ENCODE data around the gene FAM240A.

The FAM240A gene

GRCh38 chr3:46646700-46647099 is 34.4 kb downstream of the FAM240A start:
- TF ChIP-seq CTCF (conservative IDR thresholded peaks at IDR 0.05), result no peak
- no peak overlapping the region for H3K27ac ChIP-seq

- no peak overlapping the region for H3K27ac ChIP-seq
- no peak for TF ChIP-seq CTCF (conservative IDR thresholded peaks at IDR 0.05)
Measured at GRCh38 chr3:46648096-46648495, 35.8 kb downstream of the FAM240A start.

- H3K27ac ChIP-seq, result no peak overlapping the region
- no peak for TF ChIP-seq CTCF (conservative IDR thresholded peaks at IDR 0.05)
Measured at GRCh38 chr3:46649436-46649835, 37.1 kb downstream of the FAM240A start.

GRCh38 chr3:46651084-46651483 is 38.8 kb downstream of the FAM240A start:
- no peak for TF ChIP-seq CTCF (conservative IDR thresholded peaks at IDR 0.05)
- no peak overlapping the region for H3K27ac ChIP-seq

GRCh38 chr3:46655271-46655670 is 42.9 kb downstream of the FAM240A start:
- TF ChIP-seq CTCF (conservative IDR thresholded peaks at IDR 0.05), result no peak

GRCh38 chr3:46656778-46657556 is 44.6 kb downstream of the FAM240A start:
- no peak overlapping the region for H3K27ac ChIP-seq
- no peak for TF ChIP-seq CTCF (conservative IDR thresholded peaks at IDR 0.05)

More at GRCh38 chr3:46655271-46655670, 42.9 kb downstream of the FAM240A start:
- no peak overlapping the region for H3K27ac ChIP-seq

- no peak overlapping the region; the same call in 1 of the 2 replicates for H3K27ac ChIP-seq
- no peak for TF ChIP-seq CTCF (conservative IDR thresholded peaks at IDR 0.05)
Measured at GRCh38 chr3:46659285-46659684, 47.0 kb downstream of the FAM240A start.
